Smooth muscle cell (in vitro differentiated cells): Measurements from ENCODE around the gene MACROD1. TPM values are rescaled to one million over a fixed set of nuclear protein-coding genes. Genes with fewer than 3 reads are reported as not detected.

Experiments
- DNase-seq: peaks from one replicate; lab custom pipeline; 2025; ENCODE audit not compliant: unreplicated experiment; lab: John Stamatoyannopoulos, UW
- H2AFZ ChIP-seq: fragments of 200-600 bp; sonication (generic); 2 replicates; pipeline ENCODE4 v1.6.0; 2016; ENCODE audit warnings: antibody characterized with exemption, low read depth, mild to moderate bottlenecking
- H3F3A ChIP-seq: fragments of 200-600 bp; sonication (generic); 2 replicates; pipeline ENCODE4 v1.6.0; 2017; ENCODE audit warnings: antibody characterized with exemption, low read depth
- H3K27ac ChIP-seq: fragments of 200-600 bp; sonication (generic); 2 replicates; pipeline ENCODE4 v1.5.1; 2016; ENCODE audit warnings: low read depth, mild to moderate bottlenecking
- H3K27me3 ChIP-seq: fragments of 200-600 bp; sonication (generic); 2 replicates; pipeline ENCODE4 v1.6.1; 2016; ENCODE audit warnings: low read depth, mild to moderate bottlenecking
- H3K36me3 ChIP-seq: fragments of 200-600 bp; sonication (generic); 2 replicates; pipeline ENCODE4 v1.5.1; 2016; ENCODE audit warnings: low read depth
- H3K4me1 ChIP-seq: fragments of 200-600 bp; sonication (generic); 2 replicates; pipeline ENCODE4 v1.5.1; 2016; ENCODE audit warnings: low read depth
- H3K4me2 ChIP-seq: fragments of 200-600 bp; sonication (generic); 2 replicates; pipeline ENCODE4 v1.6.0; 2016; ENCODE audit warnings: mild to moderate bottlenecking
- H3K4me3 ChIP-seq: fragments of 200-600 bp; sonication (generic); 2 replicates; pipeline ENCODE4 v1.5.1; 2016; ENCODE audit warnings: mild to moderate bottlenecking
- H3K79me2 ChIP-seq: fragments of 200-600 bp; sonication (generic); 2 replicates; pipeline ENCODE4 v1.6.0; 2016; ENCODE audit warnings: low read depth, mild to moderate bottlenecking
- H3K9ac ChIP-seq: fragments of 200-600 bp; sonication (generic); 2 replicates; pipeline ENCODE4 v1.6.0; 2016; ENCODE audit warnings: low read depth
- H3K9me3 ChIP-seq: fragments of 200-600 bp; sonication (generic); replicated peaks from 2 replicates; pipeline ENCODE4 v1.5.1; 2016; ENCODE audit warnings: low read depth
- H4K20me1 ChIP-seq: fragments of 200-600 bp; sonication (generic); 2 replicates; pipeline ENCODE4 v1.6.0; 2016; ENCODE audit warnings: low read depth
- CTCF ChIP-seq: fragments of 200-600 bp; sonication (generic); IDR thresholded peaks from 2 replicates; pipeline ENCODE4 v1.5.1; 2017; ENCODE audit warnings: borderline replicate concordance, mild to moderate bottlenecking, antibody characterized with exemption; ENCODE audit not compliant: insufficient read depth, poor library complexity, severe bottlenecking
- WGBS: methylation state at CpG from one replicate; pipeline ENCODE4 v1.1.7; 2016; ENCODE audit warnings: low lambda C conversion rate; 5-methylcytosine and 5-hydroxymethylcytosine counted together
- polyA plus RNA-seq: library from polyadenylated mRNA; unstranded; fragments of >200 nt; fragmentation: Nextera tagmentation; extraction: Ambion mirVana; gene quantifications from 2 replicates; pipeline ENCODE4 v1.2.1, GENCODE V29; 2016
- total RNA-seq: library from RNA; depleted of rRNA; stranded (reverse); fragments of >200 nt; gene quantifications from 2 replicates; pipeline ENCODE4 v1.2.3, GENCODE V29; 2014

MACROD1 gene
- total and polyA plus RNA-seq, 2 experiments from 2014 or later = 9.2 to 32.6 TPM

- WGBS = 58% methylated on average over 30 of the region's 30 CpGs
- peaks cover 3% of the 10 kb centered on the region for H3K36me3 ChIP-seq
- H3F3A ChIP-seq = no peaks in the 10 kb centered on the region
- no peaks in the 10 kb centered on the region for H3K79me2 ChIP-seq
- H3K4me1 ChIP-seq = no peaks in the 10 kb centered on the region
- no peak for TF ChIP-seq CTCF
- DNase-seq = no peak
- peak overlapping the region; percentile 21 for H3K4me2 ChIP-seq
- H3K4me3 ChIP-seq = no peak overlapping the region
- peaks cover 4% of the 10 kb centered on the region for H4K20me1 ChIP-seq
- H3K27ac ChIP-seq = peak overlapping the region; percentile 72
- no peaks in the 10 kb centered on the region for H3K27me3 ChIP-seq
- H2AFZ ChIP-seq = no peak overlapping the region
- H3K9ac ChIP-seq = peak overlapping the region; percentile 49
- H3K9me3 ChIP-seq = no peaks in the 10 kb centered on the region
These were observed 41.6 kb upstream of the MACROD1 start for GRCh38 chr11:64207256-64208085.

- H2AFZ ChIP-seq = no peak within 1 kb of the TSS
- peaks cover 7% of the 10 kb centered on the region for H3K36me3 ChIP-seq
- DNase-seq = no peak
- no peak for TF ChIP-seq CTCF
- H3F3A ChIP-seq = no peaks in the 10 kb centered on the region
- peaks cover 5% of the 10 kb centered on the region for H4K20me1 ChIP-seq
- no peaks in the 10 kb centered on the region for H3K79me2 ChIP-seq
- peak within 1 kb of the TSS; percentile 72 for H3K27ac ChIP-seq
- 86% methylated on average over 27 of the region's 27 CpGs for WGBS
- no peak within 1 kb of the TSS for H3K9ac ChIP-seq
- H3K4me2 ChIP-seq = peak within 1 kb of the TSS; percentile 21
- no peaks in the 10 kb centered on the region for H3K27me3 ChIP-seq
- H3K9me3 ChIP-seq = no peaks in the 10 kb centered on the region
- no peaks in the 10 kb centered on the region for H3K4me1 ChIP-seq
- H3K4me3 ChIP-seq = no peak within 1 kb of the TSS
These were observed 40.7 kb upstream of the MACROD1 start, which contains the start of gene FERMT3 for GRCh38 chr11:64206457-64207255. Gene FERMT3, plus strand, starts transcription at chr11:64206721. Its CDS starts 644 bp downstream, at chr11:64207365.

GRCh38 chr11:64204464-64204989, 38.6 kb upstream of the MACROD1 start:
- peaks cover 13% of the 10 kb centered on the region for H3K36me3 ChIP-seq
- no peak overlapping the region for H3K4me2 ChIP-seq
- 70% methylated on average over 7 of the region's 7 CpGs for WGBS
- H3K27ac ChIP-seq = no peak overlapping the region
- no peaks in the 10 kb centered on the region for H3K79me2 ChIP-seq
- peaks cover 5% of the 10 kb centered on the region for H4K20me1 ChIP-seq
- no peak overlapping the region for H3K4me3 ChIP-seq
- H3K9me3 ChIP-seq = no peaks in the 10 kb centered on the region
- TF ChIP-seq CTCF = peak; percentile 53
- DNase-seq = no peak
- no peaks in the 10 kb centered on the region for H3F3A ChIP-seq
- H3K4me1 ChIP-seq = no peaks in the 10 kb centered on the region
- H3K9ac ChIP-seq = no peak overlapping the region
- H3K27me3 ChIP-seq = no peaks in the 10 kb centered on the region
- H2AFZ ChIP-seq = no peak overlapping the region
